IMR-90 (cell line): ENCODE results near the gene PACC1.

Experiments used
- BHLHE40 ChIP-seq: fragments of 150-350 bp; IDR thresholded peaks from 2 replicates; pipeline ENCODE4 v1.6.1; 2016; ENCODE audit warnings: mild to moderate bottlenecking, low read depth, low read length
- CEBPB ChIP-seq: IDR thresholded peaks from 2 replicates; pipeline ENCODE4 v1.6.1; 2012; ENCODE audit warnings: low read depth, low read length, improper control_type of control experiment
- FOS ChIP-seq: fragments of 150-350 bp; IDR thresholded peaks from 2 replicates; pipeline ENCODE4 v1.6.1; 2016; ENCODE audit warnings: low read depth, low read length
- MAFK ChIP-seq: IDR thresholded peaks from 2 replicates; pipeline ENCODE4 v1.6.1; 2012; ENCODE audit warnings: low read depth, low read length, improper control_type of control experiment
- MAZ ChIP-seq: IDR thresholded peaks from 2 replicates; pipeline ENCODE4 v1.6.1; 2012; ENCODE audit warnings: low read depth, mild to moderate bottlenecking, low read length, improper control_type of control experiment, moderate library complexity, borderline replicate concordance
- MXI1 ChIP-seq: IDR thresholded peaks from 2 replicates; pipeline ENCODE4 v1.6.1; 2012; ENCODE audit warnings: low read depth, mild to moderate bottlenecking, low read length, moderate library complexity, borderline replicate concordance
- NFE2L2 ChIP-seq: fragments of 150-350 bp; IDR thresholded peaks from 2 replicates; pipeline ENCODE4 v1.6.1; 2016; ENCODE audit warnings: low read depth, mild to moderate bottlenecking, low read length
- POLR2A ChIP-seq: IDR thresholded peaks from 2 replicates; pipeline ENCODE4 v1.6.1; 2012; ENCODE audit warnings: mild to moderate bottlenecking, low read depth, low read length
- RAD21 ChIP-seq: IDR thresholded peaks from 2 replicates; pipeline ENCODE4 v1.6.1; 2012; ENCODE audit warnings: low read length, improper control_type of control experiment
- SMC3 ChIP-seq: fragments of 150-350 bp; IDR thresholded peaks from 2 replicates; pipeline ENCODE4 v1.6.1; 2016; ENCODE audit warnings: low read depth, mild to moderate bottlenecking, antibody characterized with exemption, low read length, moderate library complexity
- TF ChIP-seq, protein P1 (sequence below): conservative IDR thresholded peaks from 2 replicates; pipeline ENCODE4 v1.5.1; 2012; ENCODE audit warnings: mild to moderate bottlenecking, low read depth, low read length, improper control_type of control experiment
- TF ChIP-seq, protein P2 (sequence below): fragments of 150-350 bp; IDR thresholded peaks from 2 replicates; pipeline ENCODE4 v1.6.1; 2016; ENCODE audit warnings: low read depth, mild to moderate bottlenecking, low read length, moderate library complexity, borderline replicate concordance
- TF ChIP-seq, protein P3 (sequence below): fragments of 150-350 bp; IDR thresholded peaks from 2 replicates; pipeline ENCODE4 v1.6.1; 2017; ENCODE audit warnings: mild to moderate bottlenecking, antibody characterized with exemption, low read length, low read depth

DNA sequence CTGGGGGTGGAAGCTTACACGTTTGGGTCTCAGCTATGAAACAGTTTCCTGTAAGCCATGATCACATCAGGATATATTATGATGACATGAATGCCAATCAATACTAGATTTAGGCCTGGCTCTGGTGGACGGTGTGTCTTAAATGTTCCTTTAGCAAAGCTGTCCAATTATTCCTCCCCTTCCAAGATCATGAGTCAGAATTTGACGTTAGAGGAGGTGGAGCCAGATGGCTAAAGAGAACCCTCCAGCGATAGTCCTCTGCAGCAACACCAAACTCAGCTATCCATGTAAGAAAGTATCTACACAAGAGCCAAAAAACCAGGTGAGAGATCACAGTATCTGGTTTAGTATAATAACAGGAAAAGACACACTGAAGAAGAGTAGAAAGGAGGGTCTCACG is 47.8 kb downstream of the PACC1 start:
- TF ChIP-seq, protein P1, sequence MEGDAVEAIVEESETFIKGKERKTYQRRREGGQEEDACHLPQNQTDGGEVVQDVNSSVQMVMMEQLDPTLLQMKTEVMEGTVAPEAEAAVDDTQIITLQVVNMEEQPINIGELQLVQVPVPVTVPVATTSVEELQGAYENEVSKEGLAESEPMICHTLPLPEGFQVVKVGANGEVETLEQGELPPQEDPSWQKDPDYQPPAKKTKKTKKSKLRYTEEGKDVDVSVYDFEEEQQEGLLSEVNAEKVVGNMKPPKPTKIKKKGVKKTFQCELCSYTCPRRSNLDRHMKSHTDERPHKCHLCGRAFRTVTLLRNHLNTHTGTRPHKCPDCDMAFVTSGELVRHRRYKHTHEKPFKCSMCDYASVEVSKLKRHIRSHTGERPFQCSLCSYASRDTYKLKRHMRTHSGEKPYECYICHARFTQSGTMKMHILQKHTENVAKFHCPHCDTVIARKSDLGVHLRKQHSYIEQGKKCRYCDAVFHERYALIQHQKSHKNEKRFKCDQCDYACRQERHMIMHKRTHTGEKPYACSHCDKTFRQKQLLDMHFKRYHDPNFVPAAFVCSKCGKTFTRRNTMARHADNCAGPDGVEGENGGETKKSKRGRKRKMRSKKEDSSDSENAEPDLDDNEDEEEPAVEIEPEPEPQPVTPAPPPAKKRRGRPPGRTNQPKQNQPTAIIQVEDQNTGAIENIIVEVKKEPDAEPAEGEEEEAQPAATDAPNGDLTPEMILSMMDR = no peak
- TF ChIP-seq FOS (no peak), SMC3 (no peak), POLR2A (no peak), NFE2L2 (no peak), MXI1 (no peak), CEBPB (no peak), RAD21 (no peak), MAZ (no peak), MAFK (no peak), BHLHE40 (no peak)
- TF ChIP-seq, protein P2, sequence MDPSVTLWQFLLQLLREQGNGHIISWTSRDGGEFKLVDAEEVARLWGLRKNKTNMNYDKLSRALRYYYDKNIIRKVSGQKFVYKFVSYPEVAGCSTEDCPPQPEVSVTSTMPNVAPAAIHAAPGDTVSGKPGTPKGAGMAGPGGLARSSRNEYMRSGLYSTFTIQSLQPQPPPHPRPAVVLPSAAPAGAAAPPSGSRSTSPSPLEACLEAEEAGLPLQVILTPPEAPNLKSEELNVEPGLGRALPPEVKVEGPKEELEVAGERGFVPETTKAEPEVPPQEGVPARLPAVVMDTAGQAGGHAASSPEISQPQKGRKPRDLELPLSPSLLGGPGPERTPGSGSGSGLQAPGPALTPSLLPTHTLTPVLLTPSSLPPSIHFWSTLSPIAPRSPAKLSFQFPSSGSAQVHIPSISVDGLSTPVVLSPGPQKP = no peak
- TF ChIP-seq, protein P3, sequence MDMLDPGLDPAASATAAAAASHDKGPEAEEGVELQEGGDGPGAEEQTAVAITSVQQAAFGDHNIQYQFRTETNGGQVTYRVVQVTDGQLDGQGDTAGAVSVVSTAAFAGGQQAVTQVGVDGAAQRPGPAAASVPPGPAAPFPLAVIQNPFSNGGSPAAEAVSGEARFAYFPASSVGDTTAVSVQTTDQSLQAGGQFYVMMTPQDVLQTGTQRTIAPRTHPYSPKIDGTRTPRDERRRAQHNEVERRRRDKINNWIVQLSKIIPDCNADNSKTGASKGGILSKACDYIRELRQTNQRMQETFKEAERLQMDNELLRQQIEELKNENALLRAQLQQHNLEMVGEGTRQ = no peak
